ENCODE measurements around the gene ZNF74. TPM values are rescaled to one million over a fixed set of nuclear protein-coding genes. Genes with fewer than 3 reads are reported as not detected.

The ZNF74 gene
- total RNA-seq, 1 experiment from 2014 or later, result 15.6 TPM

GRCh38 chr22:20412474-20413216, 18.7 kb downstream of the ZNF74 start:
- no peak overlapping the region for H3K27ac Mint-ChIP-seq (ENCODE audit: unreplicated experiment)
- H3K36me3 ChIP-seq (ENCODE audit: control insufficient read depth, insufficient read depth, low read length), result no peaks in the 10 kb centered on the region
- no peak overlapping the region for H3K4me3 ChIP-seq (ENCODE audit: low read depth, low read length)
- CTCF ChIA-PET, result no interaction called here
- no peaks in the 10 kb centered on the region for H3K27me3 Mint-ChIP-seq (ENCODE audit: insufficient read depth, unreplicated experiment)
- H3K36me3 Mint-ChIP-seq (ENCODE audit: insufficient read depth, unreplicated experiment), result no peaks in the 10 kb centered on the region
- no peaks in the 10 kb centered on the region for H3K4me1 ChIP-seq
- H3K9me3 ChIP-seq, result no peaks in the 10 kb centered on the region
- no peaks in the 10 kb centered on the region for H3K27me3 ChIP-seq (replicated peaks; ENCODE audit: control insufficient read depth, insufficient read depth, low read length)
- H3K9me3 Mint-ChIP-seq (ENCODE audit: unreplicated experiment), result no peaks in the 10 kb centered on the region
- intact Hi-C loops (cut with micrococcal nuclease; ENCODE audit: unreplicated experiment), result no loop called here
- H3K4me1 Mint-ChIP-seq (ENCODE audit: low read depth, unreplicated experiment), result no peaks in the 10 kb centered on the region
- POLR2A ChIA-PET, result no interaction called here
- H3K4me3 Mint-ChIP-seq (ENCODE audit: unreplicated experiment), result no peak overlapping the region
- no peak for DNase-seq
- TF ChIP-seq, protein P1, sequence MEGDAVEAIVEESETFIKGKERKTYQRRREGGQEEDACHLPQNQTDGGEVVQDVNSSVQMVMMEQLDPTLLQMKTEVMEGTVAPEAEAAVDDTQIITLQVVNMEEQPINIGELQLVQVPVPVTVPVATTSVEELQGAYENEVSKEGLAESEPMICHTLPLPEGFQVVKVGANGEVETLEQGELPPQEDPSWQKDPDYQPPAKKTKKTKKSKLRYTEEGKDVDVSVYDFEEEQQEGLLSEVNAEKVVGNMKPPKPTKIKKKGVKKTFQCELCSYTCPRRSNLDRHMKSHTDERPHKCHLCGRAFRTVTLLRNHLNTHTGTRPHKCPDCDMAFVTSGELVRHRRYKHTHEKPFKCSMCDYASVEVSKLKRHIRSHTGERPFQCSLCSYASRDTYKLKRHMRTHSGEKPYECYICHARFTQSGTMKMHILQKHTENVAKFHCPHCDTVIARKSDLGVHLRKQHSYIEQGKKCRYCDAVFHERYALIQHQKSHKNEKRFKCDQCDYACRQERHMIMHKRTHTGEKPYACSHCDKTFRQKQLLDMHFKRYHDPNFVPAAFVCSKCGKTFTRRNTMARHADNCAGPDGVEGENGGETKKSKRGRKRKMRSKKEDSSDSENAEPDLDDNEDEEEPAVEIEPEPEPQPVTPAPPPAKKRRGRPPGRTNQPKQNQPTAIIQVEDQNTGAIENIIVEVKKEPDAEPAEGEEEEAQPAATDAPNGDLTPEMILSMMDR (IDR thresholded peaks at IDR 0.05; ENCODE audit: insufficient read depth in 1 of 2, low read depth in 1 of 2, low read length in 1 of 2, severe bottlenecking in 1 of 2, unreplicated experiment in 1 of 2), result no peak
- BruUV-seq (replicated peaks), result no TSS peak

DNA sequence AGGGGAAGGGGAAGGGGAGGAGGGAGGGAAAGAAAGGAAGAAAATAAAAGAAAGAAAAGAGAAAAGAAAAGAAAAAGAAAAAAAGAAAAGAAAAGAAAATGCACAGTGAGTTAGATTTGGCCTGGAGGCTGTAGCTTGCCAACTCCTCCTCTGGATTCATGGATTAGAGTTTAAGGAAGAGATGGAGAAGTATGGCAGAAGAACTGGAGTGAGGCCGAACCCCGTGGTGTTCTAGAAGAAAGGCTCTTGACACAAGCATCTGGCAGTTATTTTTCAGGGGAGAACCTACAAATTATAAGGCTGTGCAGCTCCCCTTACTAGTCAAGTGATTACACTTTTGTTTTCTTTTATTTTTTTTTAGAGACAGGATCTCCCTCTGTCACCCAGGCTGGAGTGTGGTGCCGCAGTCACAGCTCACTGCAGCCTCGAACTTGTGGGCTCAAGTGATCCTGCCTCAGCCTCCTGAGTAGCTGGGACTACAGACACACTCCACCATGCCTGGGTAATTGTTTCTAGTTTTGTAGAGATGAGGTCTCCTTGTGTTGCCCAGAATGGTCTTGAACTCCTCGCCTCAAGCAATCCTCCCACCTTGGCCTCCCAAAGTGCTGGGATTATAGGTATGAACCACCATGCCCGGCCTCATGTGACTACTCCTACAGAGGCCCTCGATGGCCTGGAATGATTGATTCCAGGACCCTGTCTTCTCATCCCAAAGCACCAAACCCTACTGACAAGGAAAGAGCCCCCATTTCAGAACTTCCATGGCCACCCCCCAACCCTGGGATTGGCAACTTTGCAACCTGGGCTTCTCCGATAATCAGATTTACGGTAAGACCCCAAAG, 19.5 kb downstream of the ZNF74 start:
- ChIA-PET POLR2A (no interaction called here), CTCF (no interaction called here)
- no peaks in the 10 kb centered on the region for H3K27me3 ChIP-seq (replicated peaks; ENCODE audit: control insufficient read depth, insufficient read depth, low read length)
- no TSS peak for BruUV-seq (replicated peaks)
- TF ChIP-seq, protein P1 (IDR thresholded peaks at IDR 0.05; ENCODE audit: insufficient read depth in 1 of 2, low read depth in 1 of 2, low read length in 1 of 2, severe bottlenecking in 1 of 2, unreplicated experiment in 1 of 2), result no peak
- no peaks in the 10 kb centered on the region for H3K9me3 ChIP-seq
- no peaks in the 10 kb centered on the region for H3K9me3 Mint-ChIP-seq (ENCODE audit: unreplicated experiment)
- intact Hi-C loops (cut with micrococcal nuclease; ENCODE audit: unreplicated experiment), result no loop called here
- H3K27me3 Mint-ChIP-seq (ENCODE audit: insufficient read depth, unreplicated experiment), result no peaks in the 10 kb centered on the region
- H3K27ac Mint-ChIP-seq (ENCODE audit: unreplicated experiment), result no peak overlapping the region
- H3K4me3 ChIP-seq (ENCODE audit: low read depth, low read length), result no peak overlapping the region
- no peaks in the 10 kb centered on the region for H3K36me3 Mint-ChIP-seq (ENCODE audit: insufficient read depth, unreplicated experiment)
- no peaks in the 10 kb centered on the region for H3K4me1 Mint-ChIP-seq (ENCODE audit: low read depth, unreplicated experiment)
- no peak for DNase-seq
- H3K4me3 Mint-ChIP-seq (ENCODE audit: unreplicated experiment), result no peak overlapping the region
- H3K36me3 ChIP-seq (ENCODE audit: control insufficient read depth, insufficient read depth, low read length), result no peaks in the 10 kb centered on the region
- H3K4me1 ChIP-seq, result no peaks in the 10 kb centered on the region

DNA sequence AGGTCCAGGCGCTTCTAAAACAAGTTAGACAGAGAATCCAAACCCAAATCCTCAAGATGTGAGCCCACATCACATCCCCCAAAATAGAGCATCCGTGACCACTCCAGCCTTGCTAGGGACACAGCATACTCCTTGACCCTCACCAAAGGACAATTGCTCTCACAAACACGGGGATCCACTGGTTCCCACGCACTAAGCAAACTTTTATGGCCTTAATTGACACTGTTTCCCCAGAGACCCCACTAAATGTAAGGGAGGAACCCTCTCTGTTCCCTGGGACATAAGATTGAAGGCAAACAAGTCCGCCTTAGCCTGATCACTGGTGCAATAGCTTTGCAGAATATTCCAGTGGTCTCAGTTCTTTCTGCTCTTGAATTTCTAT, 20.1 kb downstream of the ZNF74 start:
- no peaks in the 10 kb centered on the region for H3K4me1 Mint-ChIP-seq (ENCODE audit: low read depth, unreplicated experiment)
- Histone ChIP-seq H3K36me3 (ENCODE audit: control insufficient read depth, insufficient read depth, low read length) (no peaks in the 10 kb centered on the region), H3K4me3 (ENCODE audit: low read depth, low read length) (no peak overlapping the region), H3K27me3 (replicated peaks; ENCODE audit: control insufficient read depth, insufficient read depth, low read length) (no peaks in the 10 kb centered on the region), H3K9me3 (no peaks in the 10 kb centered on the region), H3K4me1 (no peaks in the 10 kb centered on the region)
- ChIA-PET POLR2A (no interaction called here), CTCF (no interaction called here)
- no peak for DNase-seq
- no TSS peak for BruUV-seq (replicated peaks)
- no peaks in the 10 kb centered on the region for H3K9me3 Mint-ChIP-seq (ENCODE audit: unreplicated experiment)
- H3K36me3 Mint-ChIP-seq (ENCODE audit: insufficient read depth, unreplicated experiment), result no peaks in the 10 kb centered on the region
- TF ChIP-seq, protein P1 (IDR thresholded peaks at IDR 0.05; ENCODE audit: insufficient read depth in 1 of 2, low read depth in 1 of 2, low read length in 1 of 2, severe bottlenecking in 1 of 2, unreplicated experiment in 1 of 2), result no peak
- H3K27me3 Mint-ChIP-seq (ENCODE audit: insufficient read depth, unreplicated experiment), result no peaks in the 10 kb centered on the region
- H3K4me3 Mint-ChIP-seq (ENCODE audit: unreplicated experiment), result no peak overlapping the region
- intact Hi-C loops (cut with micrococcal nuclease; ENCODE audit: unreplicated experiment), result no loop called here
- H3K27ac Mint-ChIP-seq (ENCODE audit: unreplicated experiment), result no peak overlapping the region

All from Caco-2 (cell line).